AG10803 (cell line): Measurements from ENCODE around the gene ELAVL3.

Experiments used
- DNase-seq: peaks from one replicate; pipeline ENCODE4 v3.0.0; 2010; ENCODE audit warnings: low read depth
- H3K4me3 ChIP-seq: 2 replicates; pipeline ENCODE4 v1.5.1; 2011; ENCODE audit warnings: mild to moderate bottlenecking, low read length, control low read depth
- CTCF ChIP-seq: conservative IDR thresholded peaks from 2 replicates; pipeline ENCODE4 v1.5.1; 2011; ENCODE audit warnings: mild to moderate bottlenecking, low read length, control low read depth, inconsistent platforms

Gene ELAVL3

DNA sequence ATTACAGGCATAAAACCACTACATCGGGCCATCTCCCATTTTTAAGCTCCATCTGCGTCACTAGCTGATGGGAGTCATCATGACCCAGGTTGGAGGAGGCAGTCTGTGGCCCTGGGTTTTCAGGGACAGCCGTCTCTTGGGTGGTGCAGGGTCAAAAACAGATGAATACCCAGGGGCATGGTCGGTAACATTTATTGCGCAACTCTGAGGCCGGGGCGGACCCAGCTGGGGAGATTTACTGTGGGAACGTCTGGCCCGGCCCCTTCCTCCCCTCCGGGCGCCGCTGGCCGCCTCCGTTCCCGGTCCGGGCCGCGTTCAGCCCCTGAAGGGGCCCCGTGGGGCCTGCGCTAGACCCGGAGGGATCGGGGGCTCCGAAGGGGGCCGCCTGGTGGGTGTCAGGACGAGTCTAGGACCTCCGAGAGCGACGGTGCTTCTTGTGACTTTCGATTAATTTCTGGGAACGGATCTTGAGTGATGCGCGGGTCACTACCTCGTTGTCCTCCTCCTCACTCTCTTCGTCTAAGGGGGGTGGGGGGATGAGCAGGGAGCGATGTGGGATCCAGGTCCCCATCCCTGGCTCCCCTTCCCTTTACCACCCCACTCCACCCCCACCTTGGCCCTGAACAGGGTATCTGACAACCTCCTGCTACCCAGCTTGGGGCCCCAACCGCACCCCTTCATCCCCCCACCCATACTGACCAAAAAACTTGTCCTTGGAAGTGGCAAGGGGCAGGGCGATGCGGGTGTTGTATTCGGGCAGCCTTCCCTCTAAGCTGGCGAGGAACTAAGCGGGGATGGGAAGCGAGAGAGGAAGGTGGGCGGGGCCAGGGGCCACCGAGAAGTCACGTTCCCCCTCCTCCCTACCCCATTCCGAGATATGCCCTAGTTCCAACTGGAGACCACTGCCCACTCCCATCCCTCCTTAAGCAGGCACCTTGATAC lies 60.1 kb downstream of the ELAVL3 start:
- TF ChIP-seq CTCF = no peak
- DNase-seq = peak; percentile 23
- 0 out of 2 replicates have a peak overlapping the region, but pooled peaks have one; percentile 12 for H3K4me3 ChIP-seq

DNA sequence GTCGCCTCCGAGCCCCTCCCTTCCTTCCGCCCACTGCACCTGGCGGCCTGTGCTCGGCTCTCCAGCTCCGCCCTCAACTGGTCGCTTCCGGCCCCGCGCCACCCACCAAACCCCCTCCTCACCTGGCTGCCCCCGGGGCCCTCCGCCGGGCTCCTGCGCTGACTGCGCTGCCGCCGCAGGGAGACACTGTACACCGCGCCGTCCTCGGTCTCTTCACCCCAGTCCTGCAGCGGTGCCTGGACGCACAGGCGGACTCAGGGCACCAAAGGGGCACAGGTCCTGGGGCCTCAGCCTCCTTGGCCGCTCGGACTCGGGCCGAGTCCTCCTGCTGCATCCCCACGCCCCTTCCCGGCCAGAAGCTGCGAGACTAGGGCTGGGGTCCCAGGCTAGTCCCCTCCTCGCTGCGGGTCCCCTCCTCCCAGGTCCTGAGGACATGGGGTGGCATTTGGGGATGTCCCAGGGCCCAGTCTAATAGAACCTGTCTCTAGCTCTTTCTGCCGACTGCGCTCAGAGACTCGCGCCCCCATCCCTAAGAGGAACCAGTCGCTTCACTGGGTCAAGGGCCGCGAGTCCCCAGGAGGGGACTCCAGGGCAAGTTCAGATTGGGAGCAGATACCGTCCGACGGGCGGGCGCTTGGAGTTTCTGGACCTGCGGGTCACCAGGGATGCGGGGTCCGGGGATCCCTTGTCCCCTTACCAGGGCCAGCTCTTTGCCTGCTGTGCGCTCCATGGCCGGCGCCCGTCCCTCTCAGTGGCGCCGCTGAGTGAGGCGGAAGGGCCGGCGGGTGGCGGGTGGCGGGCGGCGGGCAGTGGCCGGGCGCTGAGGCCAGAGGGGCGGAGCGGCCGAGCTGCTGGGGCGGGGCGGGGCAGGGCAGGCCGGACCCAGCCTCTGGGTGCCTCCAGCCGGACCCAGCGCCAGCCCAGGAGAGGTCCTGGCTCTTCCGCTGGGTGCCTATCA lies 62.0 kb downstream of the ELAVL3 start, which contains the start of gene RGL3:
Gene RGL3, minus strand, starts transcription at position 766 of the 958 bp plus-strand sequence. Its CDS starts 36 bp downstream, at position 730.
- peak within 1 kb of the TSS; percentile 22 for H3K4me3 ChIP-seq

DNA sequence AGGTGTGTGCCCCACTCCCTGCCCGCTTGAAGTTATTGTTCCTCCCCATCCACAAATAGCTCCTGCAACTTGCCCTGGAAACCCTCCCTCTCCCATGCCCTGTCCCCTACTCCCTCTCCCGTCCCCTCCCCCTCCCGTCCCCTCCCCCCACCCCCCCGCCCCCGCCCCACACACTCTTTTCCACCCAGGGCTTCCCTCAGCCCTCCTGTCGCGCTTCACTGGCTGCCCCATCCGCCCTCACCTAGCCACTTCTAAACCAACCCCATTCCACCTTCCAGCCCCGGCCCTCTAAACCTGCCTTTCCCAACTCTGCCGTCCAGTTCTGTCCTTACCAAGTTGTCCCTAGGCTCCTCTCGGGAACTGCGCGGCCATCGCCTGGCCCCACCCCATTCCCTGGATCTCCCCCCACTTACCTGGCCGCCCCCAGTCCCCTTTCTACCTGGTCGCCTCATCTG lies 62.7 kb downstream of the ELAVL3 start:
- no peak overlapping the region for H3K4me3 ChIP-seq
- TF ChIP-seq CTCF = no peak
- DNase-seq = no peak

More for the DNA sequence above, 62.0 kb downstream of the ELAVL3 start, which contains the start of gene RGL3:
- no peak for TF ChIP-seq CTCF
- DNase-seq = no peak

- TF ChIP-seq CTCF = no peak
- no peak for DNase-seq
- no peak overlapping the region for H3K4me3 ChIP-seq
These were observed 64.3 kb downstream of the ELAVL3 start for GRCh38 chr19:11416346-11417052.

DNA sequence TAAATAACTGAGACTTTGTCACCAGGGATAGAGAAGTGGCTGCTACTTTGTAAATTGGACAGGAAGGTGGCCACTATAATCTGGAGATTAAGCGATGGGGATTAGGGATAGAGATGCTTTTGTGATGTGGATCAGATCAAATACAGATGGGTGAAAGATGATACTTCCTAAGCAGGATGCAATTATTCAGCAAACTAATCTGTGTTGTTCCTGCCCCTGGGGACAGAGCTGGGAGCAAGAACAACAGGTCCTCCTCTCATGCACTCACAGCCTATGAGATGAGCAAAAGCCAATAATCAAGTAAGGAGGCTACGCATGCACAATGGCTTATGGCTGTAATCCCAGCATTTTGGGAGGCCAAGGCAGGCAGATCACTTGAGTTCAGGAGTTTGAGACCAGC lies 66.3 kb downstream of the ELAVL3 start:
- no peak for DNase-seq
- no peak for TF ChIP-seq CTCF
- no peak overlapping the region for H3K4me3 ChIP-seq

DNA sequence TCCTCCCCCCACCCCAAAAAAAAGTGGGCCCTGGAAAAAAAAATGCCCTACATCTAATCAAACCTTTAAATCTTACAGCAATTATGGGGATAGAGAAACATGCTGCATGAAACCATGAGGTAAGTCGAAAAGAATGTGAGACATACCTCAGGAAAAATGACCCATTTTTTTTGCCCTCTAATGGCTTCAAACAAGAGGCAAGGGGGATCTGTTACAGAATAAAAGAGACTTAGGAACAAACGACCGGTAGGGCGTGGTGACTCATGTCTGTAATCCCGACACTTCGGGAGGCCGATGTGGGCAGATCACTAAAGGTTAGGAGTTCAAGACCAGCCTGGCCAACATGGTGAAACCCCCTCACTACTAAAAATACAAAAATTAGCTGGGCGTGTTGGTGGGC lies 70.2 kb downstream of the ELAVL3 start:
- peak; percentile 21 for DNase-seq
- TF ChIP-seq CTCF = no peak
- H3K4me3 ChIP-seq = no peak overlapping the region
